GM21619 (cell line): ENCODE measurements around the gene GPR89B.
"Not testable (repeated sequence)": the region's sequence is repeated elsewhere in the genome, so short reads cannot be mapped to it uniquely, and the experiment has no call there.

Experiments used
- ATAC-seq: cut with Tn5 transposase; IDR thresholded peaks from one replicate; pipeline ENCODE4 v1.9.1; 2021; ENCODE audit not compliant: unreplicated experiment

Gene GPR89B

DNA sequence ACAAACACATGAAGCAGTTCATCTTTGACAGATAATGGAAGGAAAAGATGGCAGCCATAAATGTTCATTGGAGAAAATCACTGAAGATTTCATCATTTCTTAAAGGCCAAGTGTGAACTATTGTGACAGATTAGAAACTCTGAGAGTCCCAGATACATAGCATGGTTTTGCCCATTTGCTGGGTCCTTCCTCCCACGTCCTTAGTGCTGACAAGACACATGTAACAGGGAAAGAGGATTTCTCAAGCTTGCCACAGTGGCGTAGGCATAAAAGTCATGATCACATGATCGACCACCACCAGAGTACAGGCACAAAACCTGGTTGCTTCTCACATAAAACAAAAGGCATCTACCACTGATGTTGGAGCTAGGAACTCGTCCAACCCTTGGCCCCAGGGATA, 98.8 kb downstream of the GPR89B start:
- not testable (repeated sequence) for ATAC-seq

DNA sequence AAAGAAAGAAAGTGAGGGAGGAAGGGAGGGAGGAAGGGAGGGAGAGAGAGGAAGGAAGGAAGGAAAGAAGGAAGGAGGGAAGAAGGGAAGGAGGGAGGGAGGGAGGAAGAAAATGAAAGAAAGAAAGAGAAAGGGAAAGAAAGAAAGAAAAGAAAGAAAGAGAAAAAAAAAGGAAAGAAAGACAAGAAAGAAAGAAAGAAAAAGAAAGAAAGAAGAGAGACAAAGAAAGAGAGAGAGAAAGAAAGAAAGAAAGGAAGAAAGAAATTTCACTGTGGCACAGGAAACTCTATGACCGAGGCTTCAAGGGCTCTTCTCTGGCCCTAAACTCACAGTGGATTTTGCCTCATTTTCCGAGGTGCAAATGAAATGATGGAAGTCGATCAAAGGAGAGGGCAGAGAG, 104.0 kb downstream of the GPR89B start:
- not testable (repeated sequence) for ATAC-seq

DNA sequence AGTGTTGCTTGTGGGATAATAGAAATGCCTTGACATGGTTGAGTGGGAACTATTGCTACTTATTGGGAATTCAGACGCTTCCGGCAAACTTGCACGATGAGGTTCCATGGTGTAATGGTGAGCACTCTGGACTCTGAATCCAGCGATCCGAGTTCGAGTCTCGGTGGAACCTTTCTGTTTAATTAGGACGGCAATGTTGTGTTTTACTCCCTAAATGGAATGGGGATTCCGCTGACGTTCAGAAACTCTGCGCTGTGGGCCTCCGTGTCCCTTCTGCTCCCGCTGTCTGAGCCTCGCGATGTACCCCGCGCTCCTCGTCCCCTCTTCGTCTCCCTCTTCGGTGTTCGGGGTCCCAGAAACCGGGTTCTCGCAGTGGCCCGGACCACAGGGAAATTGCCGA, 104.5 kb downstream of the GPR89B start:
- not testable (repeated sequence) for ATAC-seq

DNA sequence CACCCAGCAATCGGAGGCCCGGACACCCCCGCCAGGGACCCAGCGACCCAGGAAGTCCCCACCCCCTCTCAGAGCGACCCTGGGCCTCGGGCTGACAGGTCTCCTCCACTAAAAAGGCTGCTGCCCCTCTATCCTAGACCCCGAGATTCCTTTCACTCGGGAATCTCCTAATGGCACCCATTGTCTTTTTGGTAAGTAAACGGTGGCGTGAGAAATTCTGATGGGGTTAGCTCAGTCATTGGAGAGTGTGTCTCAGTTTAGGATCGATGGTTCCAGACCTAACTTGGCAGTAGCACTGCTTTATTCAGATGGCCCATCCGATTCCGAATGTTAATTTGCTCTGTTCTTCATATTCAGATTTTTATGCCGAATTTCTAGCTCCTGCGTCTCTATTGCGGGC, 104.9 kb downstream of the GPR89B start:
- ATAC-seq = not testable (repeated sequence)

DNA sequence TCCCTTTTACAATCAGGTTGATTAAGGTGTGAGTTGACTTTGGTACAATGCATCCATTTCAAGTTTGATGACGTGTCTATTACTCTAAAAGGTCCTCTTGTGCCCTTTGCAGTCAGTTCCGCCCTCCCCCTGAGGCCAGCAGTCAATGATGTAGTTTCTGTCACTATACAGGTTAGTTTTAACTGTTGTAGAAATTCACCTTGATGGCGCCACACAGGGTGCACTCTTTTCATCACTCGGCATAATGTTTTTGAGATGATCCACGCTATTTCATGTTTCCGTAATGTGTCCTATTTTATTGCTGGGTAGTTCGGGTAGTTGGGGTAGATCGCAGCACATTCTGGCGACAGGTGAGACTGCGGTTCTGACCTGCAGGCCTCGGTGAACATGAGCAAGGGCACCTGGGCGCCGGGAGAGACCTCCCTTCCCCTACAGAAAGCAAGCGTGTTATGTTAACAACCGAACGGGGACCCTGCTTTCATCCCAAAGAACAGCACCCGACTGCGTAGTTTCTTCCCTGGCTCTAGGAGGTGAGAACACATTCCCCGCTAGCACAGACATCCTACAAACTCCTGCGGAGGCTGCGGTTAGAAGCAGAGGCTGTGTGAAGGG, 109.7 kb downstream of the GPR89B start:
- not testable (repeated sequence) for ATAC-seq

DNA sequence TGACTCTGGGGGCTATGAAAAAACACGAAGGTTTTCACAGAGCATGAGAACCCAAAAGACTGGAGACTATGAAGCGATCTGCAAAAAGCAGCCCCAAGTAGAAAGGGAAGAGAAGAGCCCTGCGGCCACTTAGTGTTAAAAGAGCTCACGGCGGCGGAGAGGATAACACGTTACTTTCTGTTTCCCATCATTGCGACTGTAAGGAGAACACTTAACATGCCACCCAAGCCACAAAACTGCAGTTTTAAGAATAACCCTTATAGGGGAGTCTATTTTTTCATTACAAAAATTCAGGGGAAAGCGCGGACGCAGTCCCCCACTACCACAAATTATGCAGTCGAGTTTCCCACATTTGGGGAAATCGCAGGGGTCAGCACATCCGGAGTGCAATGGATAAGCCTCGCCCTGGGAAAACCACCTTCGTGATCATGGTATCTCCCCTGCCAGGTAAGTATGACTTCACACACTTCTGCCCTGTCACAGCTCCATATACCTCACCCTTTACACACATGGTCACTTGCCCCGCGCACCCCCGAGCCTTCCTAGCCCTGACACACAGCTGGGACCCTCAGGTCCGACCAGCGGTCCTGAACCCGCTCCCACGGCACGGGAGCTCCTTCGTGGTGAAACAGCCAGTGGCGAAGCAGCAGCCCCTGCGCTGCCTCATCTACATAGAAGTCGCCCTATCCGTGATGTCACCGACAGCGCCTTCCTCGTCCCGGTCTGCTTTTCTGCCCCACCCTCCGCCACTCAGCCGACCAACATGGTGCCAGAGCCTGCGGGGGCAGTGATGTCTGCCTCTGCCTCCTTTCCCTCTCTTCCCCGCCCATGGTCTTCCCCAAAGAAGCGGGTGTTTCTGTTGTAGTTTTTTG, 110.5 kb downstream of the GPR89B start:
- peak; percentile 76 for ATAC-seq
